ENCODE results near the gene KIF3C. TPM values are rescaled to one million over a fixed set of nuclear protein-coding genes. Genes with fewer than 3 reads are reported as not detected.

Gene KIF3C
- total and polyA plus RNA-seq, 2 experiments from 2014 or later: 8.4 to 10.9 TPM

GRCh38 chr2:25980076-25980887 is 2.0 kb downstream of the KIF3C start:
- no peak overlapping the region for H3K4me2 ChIP-seq
- no peak overlapping the region for H3K4me3 ChIP-seq
- H3K79me2 ChIP-seq: peaks cover 22% of the 10 kb centered on the region
- H4K20me1 ChIP-seq (ENCODE audit: insufficient read depth, poor library complexity, severe bottlenecking): no peaks in the 10 kb centered on the region
- H3K27ac ChIP-seq: no peak overlapping the region
- no peaks in the 10 kb centered on the region for H3K9me3 ChIP-seq (ENCODE audit: low read depth)
- no peaks in the 10 kb centered on the region for H3K9me2 ChIP-seq (replicated peaks; ENCODE audit: insufficient read depth)
- WGBS (ENCODE audit: low lambda C conversion rate, missing lambda C conversion rate): 96% methylated on average over 29 of the region's 29 CpGs
- no peaks in the 10 kb centered on the region for H3K36me3 ChIP-seq (replicated peaks; ENCODE audit: insufficient read depth, low read depth)
- no peak overlapping the region for H2AFZ ChIP-seq
- H3K27me3 ChIP-seq: no peaks in the 10 kb centered on the region
- H3K4me1 ChIP-seq (ENCODE audit: insufficient read depth): peaks cover 32% of the 10 kb centered on the region
- TF ChIP-seq EZH2 (IDR thresholded peaks at IDR 0.05; ENCODE audit: borderline replicate concordance): no peak
- no peak for TF ChIP-seq CTCF (IDR thresholded peaks at IDR 0.05; ENCODE audit: poor library complexity)
- TF ChIP-seq EZH2phosphoT487 (IDR thresholded peaks at IDR 0.05; ENCODE audit: low read depth, severe bottlenecking, unreplicated experiment): no peak
- DNase-seq (ENCODE audit: low spot score): no peak

GRCh38 chr2:25979001-25979400 is 3.3 kb downstream of the KIF3C start:
- no peaks in the 10 kb centered on the region for H3K9me2 ChIP-seq (replicated peaks; ENCODE audit: insufficient read depth)
- H3K36me3 ChIP-seq (replicated peaks; ENCODE audit: insufficient read depth, low read depth): no peaks in the 10 kb centered on the region
- H4K20me1 ChIP-seq (ENCODE audit: insufficient read depth, poor library complexity, severe bottlenecking): no peaks in the 10 kb centered on the region
- peaks cover 32% of the 10 kb centered on the region for H3K4me1 ChIP-seq (ENCODE audit: insufficient read depth)
- peak overlapping the region; percentile 56 for H3K4me2 ChIP-seq
- H2AFZ ChIP-seq: no peak overlapping the region
- H3K79me2 ChIP-seq: peaks cover 22% of the 10 kb centered on the region
- 85% methylated on average over 2 of the region's 2 CpGs for WGBS (ENCODE audit: low lambda C conversion rate, missing lambda C conversion rate)
- no peaks in the 10 kb centered on the region for H3K9me3 ChIP-seq (ENCODE audit: low read depth)
- H3K27me3 ChIP-seq: no peaks in the 10 kb centered on the region
- no peak for DNase-seq (ENCODE audit: low spot score)
- no peak overlapping the region for H3K4me3 ChIP-seq
- no peak for TF ChIP-seq EZH2 (IDR thresholded peaks at IDR 0.05; ENCODE audit: borderline replicate concordance)
- TF ChIP-seq CTCF (IDR thresholded peaks at IDR 0.05; ENCODE audit: poor library complexity): no peak
- TF ChIP-seq EZH2phosphoT487 (IDR thresholded peaks at IDR 0.05; ENCODE audit: low read depth, severe bottlenecking, unreplicated experiment): no peak
- no peak overlapping the region for H3K27ac ChIP-seq

- H3K4me2 ChIP-seq: peak overlapping the region; percentile 56
- no peaks in the 10 kb centered on the region for H3K36me3 ChIP-seq (replicated peaks; ENCODE audit: insufficient read depth, low read depth)
- no peak overlapping the region for H2AFZ ChIP-seq
- TF ChIP-seq CTCF (IDR thresholded peaks at IDR 0.05; ENCODE audit: poor library complexity): no peak
- no peak for TF ChIP-seq EZH2 (IDR thresholded peaks at IDR 0.05; ENCODE audit: borderline replicate concordance)
- no peak for TF ChIP-seq EZH2phosphoT487 (IDR thresholded peaks at IDR 0.05; ENCODE audit: low read depth, severe bottlenecking, unreplicated experiment)
- H3K9me2 ChIP-seq (replicated peaks; ENCODE audit: insufficient read depth): no peaks in the 10 kb centered on the region
- peaks cover 22% of the 10 kb centered on the region for H3K79me2 ChIP-seq
- no peak overlapping the region for H3K27ac ChIP-seq
- no peaks in the 10 kb centered on the region for H3K27me3 ChIP-seq
- no peak overlapping the region for H3K4me3 ChIP-seq
- peaks cover 32% of the 10 kb centered on the region for H3K4me1 ChIP-seq (ENCODE audit: insufficient read depth)
- DNase-seq (ENCODE audit: low spot score): no peak
- no peaks in the 10 kb centered on the region for H4K20me1 ChIP-seq (ENCODE audit: insufficient read depth, poor library complexity, severe bottlenecking)
- no peaks in the 10 kb centered on the region for H3K9me3 ChIP-seq (ENCODE audit: low read depth)
- 71% methylated on average over 3 of the region's 3 CpGs for WGBS (ENCODE audit: low lambda C conversion rate, missing lambda C conversion rate)
Measured at GRCh38 chr2:25977768-25978167, 4.5 kb downstream of the KIF3C start.

Data from hepatocyte (in vitro differentiated cells).